HG03064 (cell line): ENCODE data around the gene ZBTB7C.

Experiments used
- ATAC-seq: cut with Tn5 transposase; IDR thresholded peaks from one replicate; pipeline ENCODE4 v1.9.1; 2021; ENCODE audit warnings: low read depth; ENCODE audit not compliant: unreplicated experiment

The ZBTB7C gene

DNA sequence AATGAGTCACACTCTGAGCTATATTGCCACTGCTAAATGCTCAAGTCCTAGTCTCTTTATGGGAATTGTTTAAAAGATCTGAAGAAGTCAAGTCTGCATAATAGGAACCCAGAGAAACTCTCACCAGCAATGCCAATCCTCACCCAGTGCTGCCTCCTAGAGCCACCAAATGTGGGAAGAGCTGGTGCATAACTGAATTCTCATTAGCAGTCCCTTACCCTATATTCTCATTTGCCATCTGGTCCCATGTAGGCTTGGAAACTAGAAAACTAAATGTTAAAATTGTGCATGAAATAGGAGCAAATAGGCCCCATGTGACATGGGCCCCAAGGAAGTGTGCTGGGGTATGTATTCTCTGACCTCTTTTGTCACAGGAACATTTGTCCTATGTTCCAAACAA is 254.4 kb downstream of the ZBTB7C start:
- ATAC-seq = no peak

DNA sequence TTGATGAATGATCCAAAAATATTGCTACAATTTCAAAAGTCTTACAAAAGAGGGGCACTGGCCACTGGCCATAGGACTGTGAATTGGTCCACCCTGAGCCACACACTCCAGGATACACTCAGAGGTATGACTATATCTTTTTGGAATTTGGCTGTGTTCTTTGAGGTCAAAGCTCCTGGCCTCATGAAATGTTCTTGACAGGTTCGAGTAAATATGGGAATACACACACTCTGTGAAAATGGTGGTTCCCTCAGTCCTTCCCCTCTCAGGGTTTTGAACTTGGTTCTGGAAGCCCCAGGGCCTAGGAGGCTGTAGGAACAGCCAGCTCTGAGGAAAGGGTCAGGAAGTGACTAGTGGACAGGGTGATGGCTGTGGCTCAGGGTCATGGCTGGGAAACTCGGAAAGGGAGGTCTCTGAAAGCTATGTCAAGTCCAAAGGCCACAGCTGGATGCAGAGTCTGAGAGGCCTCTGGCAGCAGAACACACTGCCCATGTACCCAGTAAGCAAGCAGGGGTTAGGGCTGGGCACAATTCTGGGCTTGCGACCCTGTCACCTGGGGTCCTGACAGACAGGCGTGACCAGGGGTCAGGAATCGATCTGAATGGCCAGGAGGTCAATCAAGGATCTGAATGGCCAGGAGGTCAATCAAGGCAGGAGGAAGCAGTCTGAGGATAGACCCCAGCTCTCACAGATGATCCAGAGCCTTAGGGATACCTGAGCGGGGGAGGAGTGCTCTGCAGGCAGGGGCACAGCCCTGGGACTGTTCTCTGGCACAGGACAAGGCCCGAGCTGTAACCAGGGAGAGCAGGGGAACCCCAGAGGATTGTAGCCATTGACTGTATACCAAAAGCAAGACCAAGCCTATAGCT is 255.3 kb downstream of the ZBTB7C start:
- ATAC-seq = no peak

DNA sequence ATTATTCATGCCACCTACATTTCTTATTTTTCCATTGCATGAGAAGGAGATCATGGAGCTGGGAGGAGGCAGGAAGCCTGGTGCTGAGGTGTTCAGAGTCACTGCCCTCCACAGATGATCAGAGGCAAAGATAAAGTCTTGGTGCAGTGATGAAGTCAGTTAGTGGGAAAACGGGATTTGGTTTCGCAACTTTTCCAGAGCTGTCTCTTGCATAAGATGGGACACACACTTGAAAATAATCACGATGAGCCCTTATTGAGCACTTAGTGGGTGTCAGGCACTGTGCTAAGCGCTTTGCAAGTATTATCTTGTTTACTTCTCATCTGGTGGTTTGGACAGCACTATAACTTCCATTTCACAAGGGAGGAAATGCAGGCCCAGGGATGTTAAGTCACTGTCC is 256.6 kb downstream of the ZBTB7C start:
- no peak for ATAC-seq

DNA sequence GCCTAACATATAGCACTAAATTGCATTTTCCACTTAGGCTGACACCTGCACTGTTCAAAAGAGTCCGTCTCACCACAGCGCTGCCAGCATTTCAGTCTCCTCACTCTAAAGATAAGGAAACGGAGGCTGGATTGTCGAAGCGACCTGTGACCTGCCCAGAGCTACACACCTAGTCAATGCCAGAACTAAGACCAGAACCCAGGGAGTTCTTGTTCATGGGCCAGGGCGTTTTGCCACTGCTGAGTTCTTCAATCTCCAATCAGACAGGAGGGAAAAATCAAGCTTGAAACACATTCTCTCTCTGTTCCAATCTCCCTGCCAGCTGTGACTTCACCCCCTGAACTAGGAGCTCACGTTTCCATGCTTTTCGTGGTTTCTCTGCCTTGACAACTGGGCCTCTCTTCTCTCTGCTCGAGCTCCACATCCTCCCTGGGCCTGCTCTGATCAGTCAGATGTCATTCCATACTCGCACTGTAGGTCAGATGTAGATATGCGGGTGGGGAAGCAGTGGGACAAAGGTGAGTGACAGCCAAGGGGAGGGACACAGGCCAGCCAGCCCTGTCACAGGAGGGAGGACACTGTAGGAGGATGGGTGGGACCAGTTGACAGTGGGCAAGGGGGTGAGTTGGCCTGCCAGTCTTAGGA is 257.6 kb downstream of the ZBTB7C start:
- no peak for ATAC-seq

DNA sequence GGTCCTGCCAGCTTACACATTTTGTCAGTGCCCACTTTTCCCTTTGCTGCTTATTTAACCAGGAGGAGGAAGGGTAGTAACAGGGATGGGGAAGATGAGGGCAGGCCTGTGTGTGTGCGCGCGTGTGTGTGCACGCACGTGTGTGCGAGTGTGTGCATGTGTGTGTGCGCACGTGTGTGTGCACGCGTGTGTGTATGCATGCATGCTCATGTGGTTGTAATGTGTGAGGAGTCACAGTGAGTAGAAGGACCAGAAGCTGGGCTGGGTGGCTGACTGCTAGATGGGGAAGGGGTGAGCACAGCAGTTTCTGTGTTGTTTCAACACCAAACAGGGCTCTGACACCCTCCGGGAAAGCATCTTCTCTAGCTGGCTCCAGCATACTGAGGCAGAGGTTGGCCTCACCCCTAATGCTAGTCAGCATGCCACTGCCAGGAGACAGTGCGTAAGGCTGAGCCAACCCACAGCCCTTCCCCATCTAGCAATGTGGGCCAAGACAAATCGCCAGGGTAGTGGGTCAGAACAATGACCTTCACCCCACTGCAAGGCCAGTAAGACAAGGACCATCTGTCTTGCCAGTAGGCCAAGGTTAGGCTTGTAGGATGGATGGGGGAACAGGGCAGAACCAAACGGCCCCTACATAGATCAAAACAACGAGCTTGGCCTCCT is 260.0 kb downstream of the ZBTB7C start:
- no peak for ATAC-seq

DNA sequence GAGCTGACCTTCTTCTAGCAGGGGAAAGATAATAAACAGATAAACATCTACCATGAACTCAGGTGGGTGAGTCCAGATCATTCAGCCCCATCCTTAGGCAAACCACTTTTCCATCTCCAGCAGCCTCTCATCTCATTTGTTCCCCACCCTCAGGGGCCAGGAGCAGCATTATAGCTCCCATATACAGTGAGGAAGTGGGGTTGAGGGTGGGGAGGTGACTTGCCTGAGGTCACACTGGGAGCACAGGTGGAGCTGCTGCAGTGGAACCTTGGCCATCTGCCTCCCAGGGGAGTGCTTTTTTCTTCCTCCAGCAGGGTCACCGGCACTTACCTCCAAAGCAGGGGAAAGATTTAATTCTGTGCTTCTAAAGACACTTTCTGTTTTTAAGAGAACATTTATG is 266.2 kb downstream of the ZBTB7C start:
- ATAC-seq = no peak

DNA sequence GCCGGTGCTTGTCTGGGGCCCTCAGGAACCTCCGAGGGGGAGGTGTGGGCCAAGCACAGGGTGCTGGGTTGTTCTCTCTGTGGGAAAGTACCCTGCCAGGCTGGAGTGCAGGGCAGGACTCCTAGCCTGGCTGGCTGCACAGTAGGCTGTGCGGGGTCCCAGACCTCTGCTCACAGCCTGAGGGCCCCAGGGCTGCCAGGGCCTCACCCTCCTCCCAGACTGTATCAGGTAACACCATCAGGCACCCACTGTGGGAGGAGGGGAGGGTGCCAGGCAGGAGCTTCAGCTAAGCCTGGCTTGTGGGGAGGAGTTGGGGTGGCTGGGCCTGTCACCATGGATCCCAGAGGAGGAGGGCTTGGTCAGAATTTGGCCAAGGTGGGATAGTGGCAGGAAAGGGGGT is 266.8 kb downstream of the ZBTB7C start:
- ATAC-seq = no peak

DNA sequence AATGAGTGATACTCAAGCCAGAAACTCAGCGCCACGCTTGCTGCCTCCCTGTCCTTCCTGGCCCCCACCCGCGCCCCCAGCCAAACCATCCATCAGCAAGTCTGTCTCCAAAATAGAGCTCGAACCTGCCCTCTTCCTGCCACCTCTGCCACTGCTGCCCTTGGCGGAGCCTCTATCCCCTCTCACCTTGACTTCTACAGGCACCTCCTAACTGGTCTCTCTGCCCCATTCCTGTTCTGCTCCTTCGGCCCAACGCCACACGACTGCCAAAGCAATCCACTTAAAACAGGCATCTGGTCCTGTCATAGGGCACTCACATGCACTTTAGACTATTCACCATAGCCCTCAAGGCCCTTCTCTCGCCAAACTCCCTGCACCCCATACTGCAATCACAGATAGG is 268.5 kb downstream of the ZBTB7C start:
- no peak for ATAC-seq

DNA sequence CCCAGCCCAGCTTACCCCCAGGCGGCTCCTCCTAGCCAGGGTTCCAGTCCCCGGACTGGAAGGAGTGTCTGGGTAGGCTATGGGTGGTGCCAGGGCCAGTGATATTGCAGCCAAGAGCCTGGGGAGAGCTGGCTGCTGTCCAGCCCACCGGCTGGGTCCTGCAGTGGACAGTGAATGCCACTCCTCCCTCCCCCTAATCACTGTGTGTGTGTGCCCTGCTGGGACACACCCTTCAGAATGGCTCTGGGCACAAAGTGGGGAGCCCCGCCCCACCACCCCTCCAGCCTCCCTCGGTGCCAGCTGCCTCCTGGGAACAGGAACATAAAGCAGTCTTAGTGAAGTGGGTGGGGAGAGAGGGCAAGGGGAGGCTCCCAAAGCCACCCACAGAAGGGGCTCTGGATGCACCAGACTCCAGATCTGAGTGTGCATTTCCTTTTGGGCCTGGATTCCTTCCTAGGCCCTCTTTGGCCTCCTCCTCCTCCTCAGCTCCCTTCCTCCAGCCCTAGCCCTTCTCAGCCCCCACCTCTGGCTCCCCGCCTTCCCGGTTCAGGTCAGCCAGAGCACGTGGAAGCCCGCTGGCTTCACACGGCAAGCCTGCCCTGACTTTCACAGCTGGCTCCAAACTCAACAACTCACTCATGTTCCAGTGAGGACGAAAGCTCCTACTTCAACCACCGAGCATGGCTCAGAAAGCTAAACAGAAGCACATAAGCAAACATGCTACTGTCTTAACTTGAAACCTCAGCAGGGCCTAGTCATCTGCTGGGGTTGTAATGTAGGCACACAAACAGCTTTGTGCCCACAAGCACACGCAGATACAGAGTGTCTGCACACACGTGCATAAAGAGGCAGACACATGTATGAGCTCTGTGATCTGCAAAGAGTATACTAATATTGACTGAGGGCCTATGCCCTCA is 269.5 kb downstream of the ZBTB7C start:
- no peak for ATAC-seq

DNA sequence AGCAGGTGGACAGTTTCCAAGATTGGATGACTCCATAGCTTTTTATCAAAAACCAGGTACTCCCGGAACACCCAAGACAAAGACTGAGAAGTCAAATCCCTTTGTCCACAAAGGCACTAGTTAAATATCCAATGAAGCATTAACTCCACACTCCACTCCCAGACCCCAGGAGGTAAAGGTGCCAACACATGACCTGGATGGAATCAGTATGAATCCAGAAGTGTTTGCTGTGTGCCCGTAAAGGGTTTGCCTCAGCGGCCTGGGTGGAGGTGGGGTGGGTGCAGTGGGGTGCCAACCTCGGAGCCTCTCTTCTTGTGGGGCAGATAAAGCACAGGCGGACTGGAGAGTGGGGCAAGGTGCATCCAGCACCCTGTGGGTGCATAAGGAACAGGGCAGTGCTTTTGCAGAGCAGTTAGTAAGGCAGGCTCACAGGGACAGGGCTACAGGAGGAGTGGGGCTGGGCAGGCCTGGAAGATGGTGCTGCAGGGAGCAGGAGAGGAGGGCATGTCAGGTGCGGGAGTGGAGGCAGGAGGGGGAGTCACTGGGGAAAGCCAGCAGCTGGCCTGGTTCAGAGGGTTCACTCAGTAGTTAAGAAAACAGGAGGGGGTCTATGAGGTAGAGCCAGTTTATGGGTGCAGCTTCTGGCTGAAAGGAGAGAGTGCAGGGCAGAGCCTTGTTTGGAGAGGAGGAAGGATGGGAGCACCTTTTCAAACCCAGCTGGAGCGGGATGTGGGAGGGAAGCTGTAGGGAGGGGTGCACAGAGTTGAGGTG is 270.3 kb downstream of the ZBTB7C start:
- ATAC-seq = no peak

DNA sequence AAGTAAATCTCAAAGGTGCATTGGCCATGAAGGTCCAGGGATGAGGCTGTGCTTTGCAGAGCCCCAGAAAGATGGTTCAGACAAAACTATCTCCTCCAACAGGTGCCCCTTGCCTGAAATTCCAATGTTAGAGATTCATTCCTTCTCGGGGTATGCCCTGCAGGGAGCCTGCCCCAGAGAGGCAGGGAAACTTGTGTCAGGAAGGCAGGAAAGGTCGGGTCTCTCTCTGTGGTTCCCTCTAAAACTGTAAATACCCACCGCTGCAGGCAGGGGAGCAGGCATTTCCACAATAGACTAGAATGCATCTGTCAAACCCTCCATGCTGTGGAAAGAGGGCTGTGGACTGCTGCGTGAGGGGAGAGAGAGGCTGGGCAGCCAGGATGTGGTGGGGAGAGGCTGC is 271.0 kb downstream of the ZBTB7C start:
- no peak for ATAC-seq

DNA sequence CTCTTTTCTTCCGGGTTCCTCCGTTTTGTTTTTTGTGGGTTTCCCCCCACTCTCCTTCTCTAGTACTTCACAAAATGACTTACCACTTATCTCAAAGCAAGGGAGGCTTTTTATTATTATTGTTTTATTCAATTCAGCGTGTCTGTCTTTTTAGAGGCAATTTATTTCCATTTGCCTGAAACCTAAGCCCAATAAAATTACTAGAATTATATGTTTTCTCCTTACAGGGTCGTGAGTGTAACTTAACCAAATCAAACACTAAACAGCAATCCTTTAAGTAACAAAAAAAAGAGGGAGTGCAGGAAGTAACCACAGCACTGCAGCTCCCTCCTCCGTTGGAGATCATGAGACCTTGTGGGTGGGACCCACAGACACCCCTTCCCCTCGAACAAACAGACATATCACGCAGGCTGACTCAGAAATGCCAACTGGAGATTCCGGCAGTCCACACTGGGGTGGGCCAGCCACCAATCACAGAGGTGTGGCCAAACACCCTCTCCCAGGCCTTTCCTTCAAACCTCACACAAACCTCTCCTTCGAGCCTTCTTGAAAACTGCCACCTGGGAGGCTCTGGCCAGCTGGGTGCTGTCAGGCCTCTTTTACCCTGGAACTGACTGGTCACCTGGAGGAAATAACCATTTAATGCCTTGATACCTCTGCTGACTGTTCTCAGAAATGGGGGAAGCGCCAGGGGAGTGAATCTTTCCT is 271.7 kb downstream of the ZBTB7C start:
- ATAC-seq = no peak

DNA sequence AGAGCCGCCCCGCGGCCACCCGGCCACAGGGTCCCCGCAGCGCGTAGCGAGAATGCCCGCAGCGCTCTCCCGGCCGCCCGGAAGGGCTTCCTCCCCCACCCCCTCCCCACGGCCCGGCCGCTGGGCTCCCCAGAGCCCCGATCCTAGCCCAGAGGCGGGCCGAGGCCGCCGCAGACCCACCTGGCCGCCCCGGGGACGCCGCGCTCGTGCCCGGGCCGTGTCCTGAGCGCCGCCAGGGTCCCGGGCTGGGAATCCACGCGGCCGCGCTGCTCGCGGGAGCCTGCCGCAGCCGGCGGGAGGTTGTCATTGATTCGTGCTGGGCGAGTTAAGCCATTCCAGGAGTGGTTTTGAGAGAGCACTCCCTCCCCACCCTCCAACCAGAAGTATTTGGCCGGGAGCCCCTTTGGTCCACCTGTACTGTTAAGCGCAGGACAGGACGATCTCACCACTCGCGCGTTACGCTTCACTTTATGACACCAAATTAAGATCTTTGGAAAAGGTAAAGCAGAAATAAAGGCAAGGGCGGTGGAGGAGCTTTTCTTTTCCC is 272.3 kb downstream of the ZBTB7C start:
- ATAC-seq = no peak

DNA sequence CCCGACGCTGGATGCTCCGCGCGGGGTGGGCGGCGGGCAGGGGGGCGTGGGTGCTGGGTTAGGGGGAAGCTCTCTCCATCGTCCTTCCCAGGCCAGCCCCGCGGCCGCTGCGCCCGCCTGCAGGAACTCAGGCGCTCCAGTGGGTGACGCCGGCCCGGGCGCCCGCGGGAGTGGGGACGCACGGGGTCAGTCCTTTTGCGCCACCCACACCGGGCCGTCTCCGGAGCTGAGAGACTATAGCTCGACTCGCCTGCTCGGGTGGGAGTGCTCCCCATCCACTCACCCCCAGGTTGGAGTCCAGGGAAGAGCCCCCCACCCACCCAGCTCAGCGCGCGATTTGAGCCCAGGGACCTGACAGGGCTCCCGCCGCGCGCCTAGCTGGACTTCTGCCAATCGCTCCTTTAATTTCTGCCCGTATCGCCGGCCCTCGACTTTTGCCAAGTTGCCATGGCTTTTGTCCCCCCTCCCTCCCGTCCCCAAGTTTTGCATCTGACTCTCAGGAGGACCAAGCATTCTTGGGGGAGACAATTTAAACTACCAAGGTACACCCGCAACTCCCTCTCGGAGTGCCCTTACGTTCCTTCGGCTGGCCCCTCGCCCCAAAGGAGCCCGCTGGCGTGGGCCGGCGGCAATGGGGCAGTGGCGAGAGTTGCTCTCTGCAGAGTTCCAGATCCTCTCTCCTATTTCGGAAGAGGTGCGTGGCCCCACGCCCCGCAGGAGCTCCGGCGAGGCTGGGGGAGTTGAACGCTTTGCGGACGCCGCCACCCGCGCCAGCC is 272.9 kb downstream of the ZBTB7C start:
- no peak for ATAC-seq

DNA sequence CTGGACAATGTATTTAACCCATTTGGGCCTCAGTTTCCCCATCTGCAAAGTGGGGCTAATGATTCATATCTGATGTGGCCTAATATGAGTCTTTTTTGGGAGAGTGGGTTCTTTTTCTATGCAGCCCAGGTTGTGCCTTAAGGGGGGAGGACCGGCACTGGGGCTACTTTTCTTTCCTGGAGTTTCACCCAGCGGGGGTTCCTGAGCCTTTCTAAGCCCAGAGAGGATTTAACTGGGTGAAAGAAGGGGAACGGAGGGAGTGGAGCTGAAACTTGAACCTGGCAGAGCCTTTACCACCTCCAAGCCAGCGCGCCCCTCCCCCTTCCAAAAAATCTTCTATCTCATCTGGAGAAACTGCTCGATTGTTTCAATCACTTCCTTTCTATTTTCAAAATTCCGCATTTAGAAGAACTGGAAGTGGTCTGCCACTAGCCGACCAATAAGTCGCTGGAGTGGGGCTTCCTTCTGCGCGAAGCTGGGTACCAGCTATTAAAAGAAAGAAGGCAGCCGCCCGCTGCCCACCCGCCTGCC is 273.7 kb downstream of the ZBTB7C start:
- no peak for ATAC-seq

DNA sequence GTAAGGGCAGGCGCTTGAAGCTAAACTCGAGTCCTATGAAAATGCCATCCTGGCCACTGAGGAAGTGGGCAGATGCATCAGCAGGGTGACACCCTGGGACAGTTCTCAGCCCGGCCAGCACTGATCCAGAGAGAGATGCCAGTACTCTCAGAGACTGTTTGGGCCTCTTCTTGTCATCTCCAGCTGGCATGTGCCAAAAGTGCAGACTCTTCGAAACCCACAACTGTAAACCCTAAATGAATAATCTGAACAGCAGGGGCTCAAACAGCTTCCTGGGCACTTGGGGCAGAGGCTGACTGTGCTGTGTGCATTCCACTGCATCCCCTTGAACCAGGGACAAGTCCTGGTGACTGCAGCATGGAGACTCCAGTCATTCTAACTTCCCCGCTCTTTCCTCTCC is 274.6 kb downstream of the ZBTB7C start:
- no peak for ATAC-seq

DNA sequence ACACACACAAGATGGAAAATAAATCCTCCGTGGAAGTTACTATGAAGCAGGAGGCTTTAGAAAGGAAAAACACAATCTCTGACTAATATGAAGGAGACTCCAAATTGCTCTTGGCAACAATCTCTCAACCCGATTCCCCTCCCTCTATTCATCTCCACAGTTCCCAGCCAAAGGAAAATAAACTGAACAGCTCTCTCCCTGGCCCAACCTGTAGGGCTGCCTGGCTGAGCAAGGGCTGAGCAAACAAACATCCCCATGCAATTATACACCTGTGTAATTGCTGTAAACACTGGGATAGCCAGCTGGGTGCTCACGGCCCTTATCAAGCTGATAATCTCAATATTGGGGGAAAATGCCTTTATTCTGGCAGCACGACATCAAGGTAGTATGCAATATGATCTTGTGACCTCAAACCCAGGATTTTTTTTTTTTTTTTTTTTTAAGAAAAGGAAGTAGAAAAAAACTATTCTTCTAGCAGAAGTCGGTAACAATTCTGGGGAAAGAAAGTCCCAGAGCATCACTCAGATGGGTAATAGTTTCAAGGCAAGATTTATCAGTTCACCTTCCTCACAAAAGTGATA is 275.4 kb downstream of the ZBTB7C start:
- ATAC-seq = no peak
